ENCODE results near the gene AGPAT4. TPM values are rescaled to one million over a fixed set of nuclear protein-coding genes. Genes with fewer than 3 reads are reported as not detected.

AGPAT4 gene
- total RNA-seq, 4 donors from 2014 or later, result 10.5 to 20.8 (median 12.6) TPM

DNA sequence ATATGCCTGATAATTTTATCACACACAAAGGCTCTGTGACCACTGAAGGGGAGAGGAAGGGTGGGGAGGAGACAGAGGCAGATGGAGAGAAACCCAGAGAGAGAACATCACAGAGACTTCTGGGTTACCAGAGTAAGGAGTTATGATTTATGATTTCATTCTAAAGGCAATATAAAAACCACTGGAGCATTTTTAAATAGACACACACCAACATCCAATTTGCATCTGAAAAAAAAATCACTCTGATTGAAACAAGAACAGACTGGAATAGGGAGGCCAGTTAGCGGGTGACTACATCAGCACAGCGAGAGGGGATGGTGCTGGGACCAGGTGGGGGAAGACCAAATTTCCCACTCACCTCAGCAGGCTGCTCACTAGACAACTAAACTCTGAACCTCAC lies 104.8 kb downstream of the AGPAT4 start:
- H3K4me1 ChIP-seq, result peaks cover 0 to 13% (median 0%) of the 10 kb centered on the region in 4 donors
- no peaks in the 10 kb centered on the region for H3K27me3 ChIP-seq
- 94 to 98% methylated on average over 2 of the region's 2 CpGs for WGBS, 2 donors
- H3K4me3 ChIP-seq, result no peak overlapping the region
- H3K36me3 ChIP-seq, result peaks cover 0 to 26% (median 0%) of the 10 kb centered on the region in 3 donors
- DNase-seq (ENCODE audit: low spot score in 2 of 2), result no peak
- no peak for TF ChIP-seq EP300 (IDR thresholded peaks at IDR 0.05)
- TF ChIP-seq, protein P1, sequence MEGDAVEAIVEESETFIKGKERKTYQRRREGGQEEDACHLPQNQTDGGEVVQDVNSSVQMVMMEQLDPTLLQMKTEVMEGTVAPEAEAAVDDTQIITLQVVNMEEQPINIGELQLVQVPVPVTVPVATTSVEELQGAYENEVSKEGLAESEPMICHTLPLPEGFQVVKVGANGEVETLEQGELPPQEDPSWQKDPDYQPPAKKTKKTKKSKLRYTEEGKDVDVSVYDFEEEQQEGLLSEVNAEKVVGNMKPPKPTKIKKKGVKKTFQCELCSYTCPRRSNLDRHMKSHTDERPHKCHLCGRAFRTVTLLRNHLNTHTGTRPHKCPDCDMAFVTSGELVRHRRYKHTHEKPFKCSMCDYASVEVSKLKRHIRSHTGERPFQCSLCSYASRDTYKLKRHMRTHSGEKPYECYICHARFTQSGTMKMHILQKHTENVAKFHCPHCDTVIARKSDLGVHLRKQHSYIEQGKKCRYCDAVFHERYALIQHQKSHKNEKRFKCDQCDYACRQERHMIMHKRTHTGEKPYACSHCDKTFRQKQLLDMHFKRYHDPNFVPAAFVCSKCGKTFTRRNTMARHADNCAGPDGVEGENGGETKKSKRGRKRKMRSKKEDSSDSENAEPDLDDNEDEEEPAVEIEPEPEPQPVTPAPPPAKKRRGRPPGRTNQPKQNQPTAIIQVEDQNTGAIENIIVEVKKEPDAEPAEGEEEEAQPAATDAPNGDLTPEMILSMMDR (IDR thresholded peaks at IDR 0.05), result no peak
- no peak for TF ChIP-seq POLR2A (IDR thresholded peaks at IDR 0.05)
- H3K9me3 ChIP-seq, result peaks cover 0 to 16% (median 0%) of the 10 kb centered on the region in 4 donors
- no peak overlapping the region for H3K27ac ChIP-seq

DNA sequence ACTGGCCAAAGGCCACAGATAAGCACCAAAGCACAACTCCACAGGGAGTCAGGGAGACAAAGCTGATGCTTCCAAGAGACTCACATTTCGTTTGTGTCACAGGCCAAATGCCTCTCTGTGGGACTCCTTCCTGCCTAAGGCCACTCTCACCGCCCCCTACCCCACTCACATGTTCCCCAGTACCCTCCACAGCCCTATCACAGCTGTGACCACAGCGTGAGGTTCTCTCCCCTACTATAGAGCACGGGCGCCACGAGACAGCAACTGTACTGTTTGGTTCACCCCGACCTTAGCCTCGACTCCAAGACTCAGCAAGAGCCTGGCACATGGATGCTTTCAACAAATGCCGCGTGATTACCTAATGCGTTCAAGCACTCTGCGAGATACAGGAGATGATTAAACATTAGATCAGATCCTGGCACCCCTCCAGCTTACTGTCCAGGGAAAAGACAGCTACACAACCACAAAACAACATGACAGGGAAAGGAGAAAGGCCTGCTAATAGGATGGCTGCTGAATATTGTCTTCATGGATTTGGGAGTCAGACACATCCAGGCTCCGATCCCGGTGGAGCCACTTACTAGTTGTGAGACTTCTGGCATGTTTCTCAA lies 105.5 kb downstream of the AGPAT4 start:
- peaks cover 0 to 32% (median 0%) of the 10 kb centered on the region in 3 donors for H3K36me3 ChIP-seq
- H3K27me3 ChIP-seq, result no peaks in the 10 kb centered on the region
- H3K9me3 ChIP-seq, result peaks cover 0 to 16% (median 0%) of the 10 kb centered on the region in 4 donors
- TF ChIP-seq, protein P1 (IDR thresholded peaks at IDR 0.05), result no peak
- peak in 1 of 2 donors; percentile 20 for TF ChIP-seq EP300 (IDR thresholded peaks at IDR 0.05)
- peak; percentile 38 to 71 for DNase-seq (ENCODE audit: low spot score in 2 of 2)
- 59 to 63% methylated on average over 14 of the region's 14 CpGs for WGBS, 2 donors
- no peak overlapping the region for H3K27ac ChIP-seq
- no peak overlapping the region for H3K4me3 ChIP-seq
- H3K4me1 ChIP-seq, result peaks cover 0 to 13% (median 0%) of the 10 kb centered on the region in 4 donors

DNA sequence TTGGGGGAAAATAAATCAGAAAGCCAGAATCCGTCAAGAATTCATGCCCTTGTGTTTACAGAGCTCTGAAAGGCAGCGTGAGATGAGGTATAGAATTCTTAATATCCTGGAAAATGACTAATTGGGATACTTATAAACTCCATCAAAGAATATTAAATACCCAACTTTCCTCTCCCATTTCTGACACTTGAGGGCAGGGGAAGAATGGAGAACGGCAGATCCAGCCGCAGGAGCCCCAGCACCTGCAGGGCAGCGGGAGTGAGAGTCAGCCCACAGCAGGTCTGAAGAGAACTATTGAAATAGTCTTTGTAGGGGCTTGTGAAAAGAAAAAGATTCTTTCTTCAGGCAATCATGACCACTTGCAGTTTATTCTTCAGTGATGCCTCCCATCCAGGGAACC lies 107.2 kb downstream of the AGPAT4 start:
- no peak for DNase-seq (ENCODE audit: low spot score in 2 of 2)
- Histone ChIP-seq H3K9me3 (peaks cover 0 to 7% (median 0%) of the 10 kb centered on the region in 4 donors), H3K27me3 (no peaks in the 10 kb centered on the region), H3K27ac (no peak overlapping the region), H3K4me1 (peaks cover 0 to 26% (median 0%) of the 10 kb centered on the region in 4 donors), H3K4me3 (no peak overlapping the region), H3K36me3 (peaks cover 0 to 34% (median 0%) of the 10 kb centered on the region in 3 donors)
- TF ChIP-seq POLR2A (IDR thresholded peaks at IDR 0.05) (no peak), EP300 (IDR thresholded peaks at IDR 0.05) (no peak)
- TF ChIP-seq, protein P1 (IDR thresholded peaks at IDR 0.05), result no peak
- WGBS, 2 donors, result 91 to 92% methylated on average over 5 of the region's 5 CpGs

DNA sequence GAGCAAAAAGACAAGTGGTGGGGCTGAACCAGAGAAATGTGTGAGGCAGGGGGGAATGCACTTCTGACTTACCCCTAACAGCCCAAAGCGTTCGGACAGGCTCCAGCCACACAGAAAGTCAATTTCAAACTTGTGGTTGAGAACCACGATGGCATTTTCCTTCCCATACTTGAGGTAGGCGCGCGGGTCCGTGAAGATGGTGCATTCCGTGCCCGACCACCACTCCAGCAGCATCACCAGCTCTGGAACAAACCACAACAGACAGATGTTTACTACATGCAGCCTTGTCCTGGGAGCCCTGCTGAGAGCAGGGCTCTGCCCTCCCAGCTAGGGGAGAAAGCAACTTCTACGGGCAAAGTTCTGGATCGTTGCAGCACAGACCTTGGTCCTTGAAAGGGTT lies 107.7 kb downstream of the AGPAT4 start:
- Histone ChIP-seq H3K27ac (no peak overlapping the region), H3K27me3 (no peaks in the 10 kb centered on the region), H3K4me3 (no peak overlapping the region), H3K9me3 (peaks cover 0 to 2% (median 0%) of the 10 kb centered on the region in 4 donors), H3K36me3 (peaks cover 0 to 38% (median 0%) of the 10 kb centered on the region in 3 donors), H3K4me1 (peaks cover 0 to 30% (median 0%) of the 10 kb centered on the region in 4 donors)
- DNase-seq (ENCODE audit: low spot score in 2 of 2), result no peak
- TF ChIP-seq POLR2A (IDR thresholded peaks at IDR 0.05) (no peak), EP300 (IDR thresholded peaks at IDR 0.05) (no peak)
- TF ChIP-seq, protein P1 (IDR thresholded peaks at IDR 0.05), result no peak
- 92 to 93% methylated on average over 11 of the region's 11 CpGs for WGBS, 2 donors

DNA sequence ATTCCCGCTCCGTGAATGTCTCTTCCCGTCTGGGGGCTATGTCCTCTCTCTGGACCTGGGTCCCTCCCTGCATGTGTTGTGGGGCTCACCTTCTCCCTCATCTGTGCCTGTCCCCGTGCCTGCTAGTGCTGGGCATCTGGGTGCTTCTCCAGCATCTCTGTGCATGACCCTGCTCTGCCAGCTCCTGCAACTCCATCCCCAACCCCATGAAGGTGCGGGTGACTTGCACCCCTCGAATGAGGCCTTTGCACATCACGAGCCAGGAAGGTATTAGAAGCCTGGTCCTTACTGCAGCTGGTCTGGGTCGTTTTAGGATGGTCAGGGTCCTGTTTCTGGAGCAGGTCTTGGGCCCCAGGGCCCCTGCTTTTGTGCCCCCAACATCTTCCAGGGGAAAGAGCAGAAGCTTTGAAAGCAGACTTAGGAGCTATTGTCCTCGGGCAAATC lies 109.7 kb downstream of the AGPAT4 start:
- WGBS, 2 donors, result 92 to 95% methylated on average over 9 of the region's 9 CpGs
- DNase-seq (ENCODE audit: low spot score in 2 of 2), result no peak
- H3K36me3 ChIP-seq, result peaks cover 0 to 44% (median 0%) of the 10 kb centered on the region in 3 donors

More for the DNA sequence above, 109.7 kb downstream of the AGPAT4 start:
- H3K9me3 ChIP-seq, result no peaks in the 10 kb centered on the region
- H3K4me3 ChIP-seq, result no peak overlapping the region
- no peak for TF ChIP-seq EP300 (IDR thresholded peaks at IDR 0.05)
- no peak for TF ChIP-seq POLR2A (IDR thresholded peaks at IDR 0.05)
- TF ChIP-seq, protein P1 (IDR thresholded peaks at IDR 0.05), result no peak
- H3K4me1 ChIP-seq, result peaks cover 0 to 26% (median 0%) of the 10 kb centered on the region in 4 donors
- no peaks in the 10 kb centered on the region for H3K27me3 ChIP-seq
- H3K27ac ChIP-seq, result no peak overlapping the region
